Measurements from ENCODE around the gene GLIPR2. TPM values are rescaled to one million over a fixed set of nuclear protein-coding genes. Genes with fewer than 3 reads are reported as not detected.

Gene GLIPR2
- total RNA-seq, 1 donor from 2014 or later: 14.3 TPM

- DNase-seq: no peak
- H3K4me1 Mint-ChIP-seq: peaks cover 2% of the 10 kb centered on the region
- CTCF ChIA-PET: interaction anchor here (0.9 to 9.0 kb wide), 19 partner anchors 10 to 226 kb away, joined by 3 to 299 read pairs (median 6); partner anchors contain the start of genes CCIN, CLTA, GLIPR2 and RECK
- no peaks in the 10 kb centered on the region for H3K36me3 Mint-ChIP-seq (ENCODE audit: low read depth)
- no peak overlapping the region for H3K4me3 Mint-ChIP-seq
- intact Hi-C loops (cut with micrococcal nuclease): no loop called here
- POLR2A ChIA-PET: interaction anchor here (0.6 to 1.8 kb wide), 5 partner anchors 9 to 65 kb away, joined by 3 to 8 read pairs (median 3); partner anchors contain the start of gene GLIPR2
- no peaks in the 10 kb centered on the region for H3K27me3 Mint-ChIP-seq
- TF ChIP-seq, protein P1, sequence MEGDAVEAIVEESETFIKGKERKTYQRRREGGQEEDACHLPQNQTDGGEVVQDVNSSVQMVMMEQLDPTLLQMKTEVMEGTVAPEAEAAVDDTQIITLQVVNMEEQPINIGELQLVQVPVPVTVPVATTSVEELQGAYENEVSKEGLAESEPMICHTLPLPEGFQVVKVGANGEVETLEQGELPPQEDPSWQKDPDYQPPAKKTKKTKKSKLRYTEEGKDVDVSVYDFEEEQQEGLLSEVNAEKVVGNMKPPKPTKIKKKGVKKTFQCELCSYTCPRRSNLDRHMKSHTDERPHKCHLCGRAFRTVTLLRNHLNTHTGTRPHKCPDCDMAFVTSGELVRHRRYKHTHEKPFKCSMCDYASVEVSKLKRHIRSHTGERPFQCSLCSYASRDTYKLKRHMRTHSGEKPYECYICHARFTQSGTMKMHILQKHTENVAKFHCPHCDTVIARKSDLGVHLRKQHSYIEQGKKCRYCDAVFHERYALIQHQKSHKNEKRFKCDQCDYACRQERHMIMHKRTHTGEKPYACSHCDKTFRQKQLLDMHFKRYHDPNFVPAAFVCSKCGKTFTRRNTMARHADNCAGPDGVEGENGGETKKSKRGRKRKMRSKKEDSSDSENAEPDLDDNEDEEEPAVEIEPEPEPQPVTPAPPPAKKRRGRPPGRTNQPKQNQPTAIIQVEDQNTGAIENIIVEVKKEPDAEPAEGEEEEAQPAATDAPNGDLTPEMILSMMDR (IDR thresholded peaks at IDR 0.05): no peak
- no peaks in the 10 kb centered on the region for H3K9me3 Mint-ChIP-seq
- no peak for ATAC-seq (ENCODE audit: low read depth)
- H3K27ac Mint-ChIP-seq: no peak overlapping the region
Observed at GRCh38 chr9:36101916-36102741, 34.4 kb upstream of the GLIPR2 start.

- Mint-ChIP-seq H3K27me3 (no peaks in the 10 kb centered on the region), H3K27ac (no peak overlapping the region), H3K36me3 (ENCODE audit: low read depth) (no peaks in the 10 kb centered on the region), H3K4me3 (no peak overlapping the region), H3K4me1 (peaks cover 2% of the 10 kb centered on the region), H3K9me3 (no peaks in the 10 kb centered on the region)
- CTCF ChIA-PET: interaction anchor here (0.8 to 9.0 kb wide), 22 partner anchors 9 to 228 kb away, joined by 3 to 299 read pairs (median 4); partner anchors contain the start of genes CCIN, CLTA, GLIPR2 and RECK
- ATAC-seq (ENCODE audit: low read depth) (peak; percentile 100), DNase-seq (peak; percentile 68)
- POLR2A ChIA-PET: interaction anchor here (0.7 to 1.8 kb wide), 3 partner anchors 10 to 63 kb away, joined by 3 to 8 read pairs (median 4); no protein-coding TSS in a partner anchor
- intact Hi-C loops (cut with micrococcal nuclease): loop anchor here (1.0 kb wide), 5 partner anchors 34 to 226 kb away; partner anchors contain the start of gene CLTA
- TF ChIP-seq, protein P1 (IDR thresholded peaks at IDR 0.05): peak; percentile 61
Observed at GRCh38 chr9:36102742-36103495, 33.6 kb upstream of the GLIPR2 start.

- CTCF ChIA-PET: interaction anchor here (3.2 kb wide), 1 partner anchor 57 kb away, joined by 12 read pairs; no protein-coding TSS in a partner anchor
- intact Hi-C loops (cut with micrococcal nuclease): no loop called here
- TF ChIP-seq, protein P1 (IDR thresholded peaks at IDR 0.05): no peak
Observed at GRCh38 chr9:36109071-36109470, 27.5 kb upstream of the GLIPR2 start.

GRCh38 chr9:36110434-36110833, 26.1 kb upstream of the GLIPR2 start:
- POLR2A ChIA-PET: no interaction called here
- H3K4me1 Mint-ChIP-seq: no peaks in the 10 kb centered on the region
- peaks cover 12% of the 10 kb centered on the region for H3K36me3 Mint-ChIP-seq (ENCODE audit: low read depth)
- CTCF ChIA-PET: interaction anchor here (1.0 kb wide), 1 partner anchor 56 kb away, joined by 5 read pairs; no protein-coding TSS in a partner anchor
- intact Hi-C loops (cut with micrococcal nuclease): no loop called here
- no peak for DNase-seq
- H3K9me3 Mint-ChIP-seq: no peaks in the 10 kb centered on the region
- no peak overlapping the region for H3K27ac Mint-ChIP-seq
- H3K27me3 Mint-ChIP-seq: no peaks in the 10 kb centered on the region
- TF ChIP-seq, protein P1 (IDR thresholded peaks at IDR 0.05): no peak
- no peak for ATAC-seq (ENCODE audit: low read depth)
- no peak overlapping the region for H3K4me3 Mint-ChIP-seq

More at GRCh38 chr9:36109071-36109470, 27.5 kb upstream of the GLIPR2 start:
- Mint-ChIP-seq H3K36me3 (ENCODE audit: low read depth) (peaks cover 12% of the 10 kb centered on the region), H3K9me3 (no peaks in the 10 kb centered on the region), H3K4me1 (no peaks in the 10 kb centered on the region), H3K27me3 (no peaks in the 10 kb centered on the region), H3K27ac (no peak overlapping the region), H3K4me3 (no peak overlapping the region)
- ATAC-seq (ENCODE audit: low read depth): no peak
- POLR2A ChIA-PET: no interaction called here
- DNase-seq: no peak

Measured in activated B cell treated with CpG ODN at 0.5 μM for 24 hours (primary cell).